NCI-H1417 (cell line): ENCODE measurements around the gene FKBP3.
"Not testable (repeated sequence)": the region's sequence is repeated elsewhere in the genome, so short reads cannot be mapped to it uniquely, and the experiment has no call there.

Experiments used
- DNase-seq, 3 experiments: peaks; one replicate each; lab custom pipeline; 2025; lab: John Stamatoyannopoulos, UW

The FKBP3 gene

GRCh38 chr14:45134051-45134958, at the start of gene FKBP3:
Gene FKBP3, minus strand, starts transcription at chr14:45134481. Its CDS starts 25 bp downstream, at chr14:45134456.
- DNase-seq: peak; percentile 98 to 99 (median 99)

- DNase-seq: no peak
Observed at GRCh38 chr14:45181806-45182205, 47.5 kb upstream of the FKBP3 start.

- no peak for DNase-seq
Observed at GRCh38 chr14:45181329-45181728, 47.0 kb upstream of the FKBP3 start.

- DNase-seq: no peak
Observed at GRCh38 chr14:45177076-45177475, 42.8 kb upstream of the FKBP3 start.

GRCh38 chr14:45169906-45170305, 35.6 kb upstream of the FKBP3 start:
- DNase-seq: no peak

GRCh38 chr14:45156067-45156466, 21.8 kb upstream of the FKBP3 start:
- DNase-seq: no peak

GRCh38 chr14:45150386-45150890, 16.2 kb upstream of the FKBP3 start:
- DNase-seq: no peak

GRCh38 chr14:45149602-45150001, 15.3 kb upstream of the FKBP3 start:
- no peak for DNase-seq

GRCh38 chr14:45145214-45145613, 10.9 kb upstream of the FKBP3 start:
- DNase-seq: no peak

- no peak for DNase-seq
Observed at GRCh38 chr14:45144658-45145057, 10.4 kb upstream of the FKBP3 start.

- not testable (repeated sequence) for DNase-seq
Observed at GRCh38 chr14:45142083-45142482, 7.8 kb upstream of the FKBP3 start.

GRCh38 chr14:45140661-45141187, 6.4 kb upstream of the FKBP3 start:
- no peak for DNase-seq

- peak in 1 of 3 experiments; percentile 41 for DNase-seq
Observed at GRCh38 chr14:45136399-45136798, 2.1 kb upstream of the FKBP3 start.

GRCh38 chr14:45135659-45136395, 1.5 kb upstream of the FKBP3 start, which contains the start of gene FANCM:
Gene FANCM, plus strand, starts transcription at chr14:45135930. Its CDS starts 102 bp downstream, at chr14:45136032.
- DNase-seq: peak; percentile 96 to 99 (median 99)

- DNase-seq: peak in 1 of 3 experiments; percentile 49
Observed at GRCh38 chr14:45135156-45135555, 875 bp upstream of the FKBP3 start.

- peak in 1 of 3 experiments; percentile 30 for DNase-seq
Observed at GRCh38 chr14:45133683-45134050, 614 bp downstream of the FKBP3 start.

- no peak for DNase-seq
Observed at GRCh38 chr14:45128963-45129629, 5.2 kb downstream of the FKBP3 start.

GRCh38 chr14:45125754-45126153, 8.5 kb downstream of the FKBP3 start:
- DNase-seq: no peak

GRCh38 chr14:45123271-45123670, 11.0 kb downstream of the FKBP3 start:
- DNase-seq: no peak

- no peak for DNase-seq
Observed at GRCh38 chr14:45120096-45120495, 14.2 kb downstream of the FKBP3 start.

- DNase-seq: no peak
Observed at GRCh38 chr14:45118594-45118993, 15.7 kb downstream of the FKBP3 start.

GRCh38 chr14:45114327-45114726, 20.0 kb downstream of the FKBP3 start:
- peak in 1 of 3 experiments; percentile 26 for DNase-seq
